ENCODE data around the gene ARL5A. TPM values are rescaled to one million over a fixed set of nuclear protein-coding genes. Genes with fewer than 3 reads are reported as not detected.

The ARL5A gene
- total RNA-seq, 1 donor from 2014 or later: 30.3 TPM

GRCh38 chr2:151845884-151846283 is 17.7 kb upstream of the ARL5A start:
- Mint-ChIP-seq H3K27ac (ENCODE audit: unreplicated experiment) (no peak overlapping the region), H3K27me3 (ENCODE audit: unreplicated experiment) (no peaks in the 10 kb centered on the region), H3K4me1 (ENCODE audit: low read depth, unreplicated experiment) (no peaks in the 10 kb centered on the region), H3K4me3 (ENCODE audit: unreplicated experiment) (no peak overlapping the region), H3K9me3 (ENCODE audit: unreplicated experiment) (no peaks in the 10 kb centered on the region), H3K36me3 (ENCODE audit: unreplicated experiment) (no peaks in the 10 kb centered on the region)
- no peak for TF ChIP-seq CTCF (IDR thresholded peaks at IDR 0.05; ENCODE audit: partially characterized antibody, unreplicated experiment)
- no peak for DNase-seq

GRCh38 chr2:151845481-151845880 is 17.3 kb upstream of the ARL5A start:
- Mint-ChIP-seq H3K27ac (ENCODE audit: unreplicated experiment) (no peak overlapping the region), H3K4me1 (ENCODE audit: low read depth, unreplicated experiment) (no peaks in the 10 kb centered on the region), H3K36me3 (ENCODE audit: unreplicated experiment) (no peaks in the 10 kb centered on the region), H3K9me3 (ENCODE audit: unreplicated experiment) (no peaks in the 10 kb centered on the region), H3K4me3 (ENCODE audit: unreplicated experiment) (no peak overlapping the region), H3K27me3 (ENCODE audit: unreplicated experiment) (no peaks in the 10 kb centered on the region)
- no peak for DNase-seq
- no peak for TF ChIP-seq CTCF (IDR thresholded peaks at IDR 0.05; ENCODE audit: partially characterized antibody, unreplicated experiment)

GRCh38 chr2:151844211-151844896 is 16.1 kb upstream of the ARL5A start:
- no peak overlapping the region for H3K4me3 Mint-ChIP-seq (ENCODE audit: unreplicated experiment)
- no peak for DNase-seq
- no peaks in the 10 kb centered on the region for H3K4me1 Mint-ChIP-seq (ENCODE audit: low read depth, unreplicated experiment)
- no peaks in the 10 kb centered on the region for H3K9me3 Mint-ChIP-seq (ENCODE audit: unreplicated experiment)
- H3K36me3 Mint-ChIP-seq (ENCODE audit: unreplicated experiment): no peaks in the 10 kb centered on the region
- H3K27ac Mint-ChIP-seq (ENCODE audit: unreplicated experiment): no peak overlapping the region
- no peak for TF ChIP-seq CTCF (IDR thresholded peaks at IDR 0.05; ENCODE audit: partially characterized antibody, unreplicated experiment)
- H3K27me3 Mint-ChIP-seq (ENCODE audit: unreplicated experiment): no peaks in the 10 kb centered on the region

- DNase-seq: no peak
- H3K4me1 Mint-ChIP-seq (ENCODE audit: low read depth, unreplicated experiment): no peaks in the 10 kb centered on the region
- no peaks in the 10 kb centered on the region for H3K36me3 Mint-ChIP-seq (ENCODE audit: unreplicated experiment)
- TF ChIP-seq CTCF (IDR thresholded peaks at IDR 0.05; ENCODE audit: partially characterized antibody, unreplicated experiment): no peak
- no peak overlapping the region for H3K27ac Mint-ChIP-seq (ENCODE audit: unreplicated experiment)
- H3K9me3 Mint-ChIP-seq (ENCODE audit: unreplicated experiment): no peaks in the 10 kb centered on the region
- H3K4me3 Mint-ChIP-seq (ENCODE audit: unreplicated experiment): no peak overlapping the region
- no peaks in the 10 kb centered on the region for H3K27me3 Mint-ChIP-seq (ENCODE audit: unreplicated experiment)
Measured at GRCh38 chr2:151843691-151844061, 15.5 kb upstream of the ARL5A start.

- no peak overlapping the region for H3K4me3 Mint-ChIP-seq (ENCODE audit: unreplicated experiment)
Measured at GRCh38 chr2:151842830-151843690, 14.8 kb upstream of the ARL5A start.

More at GRCh38 chr2:151842830-151843690, 14.8 kb upstream of the ARL5A start:
- TF ChIP-seq CTCF (IDR thresholded peaks at IDR 0.05; ENCODE audit: partially characterized antibody, unreplicated experiment): no peak
- H3K9me3 Mint-ChIP-seq (ENCODE audit: unreplicated experiment): no peaks in the 10 kb centered on the region
- no peaks in the 10 kb centered on the region for H3K27me3 Mint-ChIP-seq (ENCODE audit: unreplicated experiment)
- H3K4me1 Mint-ChIP-seq (ENCODE audit: low read depth, unreplicated experiment): no peaks in the 10 kb centered on the region
- no peaks in the 10 kb centered on the region for H3K36me3 Mint-ChIP-seq (ENCODE audit: unreplicated experiment)
- DNase-seq: no peak
- H3K27ac Mint-ChIP-seq (ENCODE audit: unreplicated experiment): no peak overlapping the region
